Astrocyte of the cerebellum (primary cell): Measurements from ENCODE around the gene PLEKHM3.
"Not testable (repeated sequence)": the region's sequence is repeated elsewhere in the genome, so short reads cannot be mapped to it uniquely, and the experiment has no call there.

ENCODE experiments used
- DNase-seq: peaks from one replicate; pipeline ENCODE4 v3.0.0-alpha.2; 2011; ENCODE audit warnings: low read depth
- H3K4me3 ChIP-seq: 2 replicates; pipeline ENCODE4 v1.5.1; 2011; ENCODE audit warnings: mild to moderate bottlenecking, low read depth, low read length, moderate library complexity
- CTCF ChIP-seq: IDR thresholded peaks from 2 replicates; pipeline ENCODE4 v1.5.1; 2012; ENCODE audit warnings: low read length, low read depth, moderate library complexity, mild to moderate bottlenecking; ENCODE audit errors: missing control alignments
- in situ Hi-C: cut with HindIII; loops from 2 replicates; pipeline ENCODE4 v1.10.0; 2017; ENCODE audit warnings: low sequenced_read_pairs

PLEKHM3 gene

GRCh38 chr2:207914716-207915115, 110.6 kb downstream of the PLEKHM3 start:
- in situ Hi-C loops = loop anchor here (5.0 kb wide), 1 partner anchor 47 kb away; no protein-coding TSS in a partner anchor
- no peak overlapping the region for H3K4me3 ChIP-seq
- no peak for DNase-seq
- TF ChIP-seq CTCF = no peak

- H3K4me3 ChIP-seq = no peak overlapping the region
- TF ChIP-seq CTCF = no peak
- DNase-seq = no peak
- in situ Hi-C loops = no loop called here
Observed at GRCh38 chr2:207913772-207914358, 111.5 kb downstream of the PLEKHM3 start.

- no peak for TF ChIP-seq CTCF
- no peak for DNase-seq
- H3K4me3 ChIP-seq = no peak overlapping the region
- in situ Hi-C loops = no loop called here
Observed at GRCh38 chr2:207911856-207912255, 113.5 kb downstream of the PLEKHM3 start.

GRCh38 chr2:207911215-207911614, 114.1 kb downstream of the PLEKHM3 start:
- TF ChIP-seq CTCF = no peak
- no peak for DNase-seq
- in situ Hi-C loops = no loop called here
- no peak overlapping the region for H3K4me3 ChIP-seq

- DNase-seq, in situ Hi-C loops, H3K4me3 ChIP-seq: not testable (repeated sequence)
Observed at GRCh38 chr2:207906495-207906894, 118.8 kb downstream of the PLEKHM3 start.

GRCh38 chr2:207905546-207905945, 119.8 kb downstream of the PLEKHM3 start:
- in situ Hi-C loops = no loop called here
- no peak for DNase-seq
- H3K4me3 ChIP-seq = no peak overlapping the region
- no peak for TF ChIP-seq CTCF

GRCh38 chr2:207903236-207903635, 122.1 kb downstream of the PLEKHM3 start:
- TF ChIP-seq CTCF = no peak
- in situ Hi-C loops = no loop called here
- no peak overlapping the region for H3K4me3 ChIP-seq
- DNase-seq = no peak
